ENCODE data around the gene PLXNA4.

GRCh38 chr7:132130497-132130896 is 445.8 kb downstream of the PLXNA4 start:
- TF ChIP-seq POLR2A (IDR thresholded peaks at IDR 0.05; ENCODE audit: borderline replicate concordance, extremely low read depth, insufficient read depth, insufficient read length) (no peak), CTCF (IDR thresholded peaks at IDR 0.05 in 2 of 3, conservative IDR thresholded peaks at IDR 0.05 in 1 of 3; ENCODE audit: borderline replicate concordance in 1 of 3, insufficient read depth in 1 of 3, low read depth in 2 of 3, low read length in 2 of 3) (no peak), EZH2phosphoT487 (IDR thresholded peaks at IDR 0.05; ENCODE audit: borderline replicate concordance) (no peak), YY1 (IDR thresholded peaks at IDR 0.05; ENCODE audit: extremely low read depth, insufficient replicate concordance, low read depth, low read length) (no peak), ATF3 (IDR thresholded peaks at IDR 0.05) (no peak), POLR2AphosphoS5 (IDR thresholded peaks at IDR 0.05; ENCODE audit: low read depth, low read length) (no peak), ZFX (IDR thresholded peaks at IDR 0.05) (no peak), ZNF274 (IDR thresholded peaks at IDR 0.05; ENCODE audit: low read depth, low read length) (no peak), RAD21 (IDR thresholded peaks at IDR 0.05; ENCODE audit: low read depth) (no peak), SP1 (IDR thresholded peaks at IDR 0.05; ENCODE audit: low read depth) (no peak)
